Fibroblast of lung (primary cell): Measurements from ENCODE around the gene SPINK14.

Experiments used
- EZH2 ChIP-seq: IDR thresholded peaks from 2 replicates; pipeline ENCODE4 v1.5.1; 2012; ENCODE audit warnings: low read length, control low read depth, mild to moderate bottlenecking; ENCODE audit errors: missing control alignments
- TF ChIP-seq, protein P1 (sequence below), 2 donors: IDR thresholded peaks in 1 of 2; conservative IDR thresholded peaks in 1 of 2; 1 replicate in 1 of 2; 2 replicates in 1 of 2; pipeline ENCODE4 v1.5.1; 2011 to 2012; ENCODE audit warnings: low read length in 2 of 2, control low read depth in 1 of 2, inconsistent platforms in 1 of 2, low read depth in 1 of 2, mild to moderate bottlenecking in 1 of 2

DNA sequence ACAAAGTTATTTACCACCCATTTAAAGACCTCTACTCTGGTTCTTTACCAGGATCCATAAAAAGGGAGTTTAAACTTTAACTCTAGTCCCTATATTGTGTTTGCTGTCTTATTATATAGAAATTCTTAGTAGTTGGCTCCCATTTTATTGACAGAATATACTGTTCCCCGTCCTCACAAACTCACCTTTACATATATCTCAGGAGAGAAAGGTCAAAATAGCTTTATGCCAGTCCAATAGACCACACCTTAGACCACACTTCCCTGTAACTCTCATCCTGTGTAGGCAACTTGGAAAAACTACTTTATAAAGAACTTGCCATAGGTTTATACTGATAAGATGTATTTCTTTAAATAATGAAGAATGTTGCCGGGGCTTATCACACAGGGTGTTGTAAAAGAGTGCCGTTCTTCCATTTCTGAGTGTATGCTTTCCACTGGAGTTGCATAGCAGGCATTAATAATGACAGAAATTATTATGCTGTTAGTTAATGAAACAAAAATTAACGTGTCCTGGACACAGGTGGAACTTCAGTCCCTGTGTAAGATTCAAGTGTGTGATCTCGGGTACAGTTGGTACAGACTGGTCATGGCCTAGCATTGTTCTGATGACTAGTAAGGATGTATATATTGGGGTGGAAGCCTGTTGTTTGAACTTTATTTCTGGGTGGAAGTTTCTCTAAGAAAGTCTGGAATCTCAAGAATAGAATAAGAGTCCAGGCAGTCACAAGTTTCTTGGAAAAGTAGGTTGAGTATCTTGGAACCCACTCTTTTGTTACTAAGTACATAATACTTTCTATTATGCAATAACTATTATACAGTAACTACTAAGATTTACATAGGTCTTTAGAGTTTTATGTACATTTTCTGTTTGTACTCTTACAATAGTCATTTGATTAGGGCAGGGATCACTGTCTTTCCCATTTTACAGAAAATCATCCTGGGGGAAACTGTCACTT, 33.0 kb upstream of the SPINK14 start:
- TF ChIP-seq, protein P1, sequence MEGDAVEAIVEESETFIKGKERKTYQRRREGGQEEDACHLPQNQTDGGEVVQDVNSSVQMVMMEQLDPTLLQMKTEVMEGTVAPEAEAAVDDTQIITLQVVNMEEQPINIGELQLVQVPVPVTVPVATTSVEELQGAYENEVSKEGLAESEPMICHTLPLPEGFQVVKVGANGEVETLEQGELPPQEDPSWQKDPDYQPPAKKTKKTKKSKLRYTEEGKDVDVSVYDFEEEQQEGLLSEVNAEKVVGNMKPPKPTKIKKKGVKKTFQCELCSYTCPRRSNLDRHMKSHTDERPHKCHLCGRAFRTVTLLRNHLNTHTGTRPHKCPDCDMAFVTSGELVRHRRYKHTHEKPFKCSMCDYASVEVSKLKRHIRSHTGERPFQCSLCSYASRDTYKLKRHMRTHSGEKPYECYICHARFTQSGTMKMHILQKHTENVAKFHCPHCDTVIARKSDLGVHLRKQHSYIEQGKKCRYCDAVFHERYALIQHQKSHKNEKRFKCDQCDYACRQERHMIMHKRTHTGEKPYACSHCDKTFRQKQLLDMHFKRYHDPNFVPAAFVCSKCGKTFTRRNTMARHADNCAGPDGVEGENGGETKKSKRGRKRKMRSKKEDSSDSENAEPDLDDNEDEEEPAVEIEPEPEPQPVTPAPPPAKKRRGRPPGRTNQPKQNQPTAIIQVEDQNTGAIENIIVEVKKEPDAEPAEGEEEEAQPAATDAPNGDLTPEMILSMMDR (conservative IDR thresholded peaks at IDR 0.05 in 1 of 2, IDR thresholded peaks at IDR 0.05 in 1 of 2; ENCODE audit: low read depth in 1 of 2, low read length in 2 of 2): no peak
- TF ChIP-seq EZH2: no peak
